HUES64 (cell line): Measurements from ENCODE around the gene LRRC8D.

ENCODE experiments used
- H3K27ac ChIP-seq: 2 replicates; pipeline ENCODE4 v1.7.0; 2013; ENCODE audit warnings: low read depth, low read length, inconsistent platforms
- H3K27me3 ChIP-seq: 2 replicates; pipeline ENCODE4 v1.6.1; 2013; ENCODE audit warnings: mild to moderate bottlenecking, low read length; ENCODE audit not compliant: insufficient read depth
- H3K36me3 ChIP-seq: 2 replicates; pipeline ENCODE4 v1.6.1; 2013; ENCODE audit warnings: mild to moderate bottlenecking, low read length; ENCODE audit not compliant: insufficient read depth
- H3K4me1 ChIP-seq: 2 replicates; pipeline ENCODE4 v1.6.1; 2013; ENCODE audit warnings: mild to moderate bottlenecking, low read length, moderate library complexity; ENCODE audit not compliant: insufficient read depth
- H3K4me3 ChIP-seq: 2 replicates; pipeline ENCODE4 v1.5.1; 2013; ENCODE audit warnings: mild to moderate bottlenecking, low read length, moderate library complexity
- H3K9ac ChIP-seq: 2 replicates; pipeline ENCODE4 v1.6.1; 2013; ENCODE audit warnings: mild to moderate bottlenecking, low read depth, low read length
- H3K9me3 ChIP-seq: 2 replicates; pipeline ENCODE4 v1.6.1; 2013; ENCODE audit warnings: low read depth, low read length; ENCODE audit not compliant: insufficient read depth
- WGBS: fragments of 150-250, 120-280 bp; methylation state at CpG from one replicate; pipeline ENCODE4 v1.1.7; 2013; ENCODE audit warnings: missing lambda C conversion rate; 5-methylcytosine and 5-hydroxymethylcytosine counted together

LRRC8D gene

DNA sequence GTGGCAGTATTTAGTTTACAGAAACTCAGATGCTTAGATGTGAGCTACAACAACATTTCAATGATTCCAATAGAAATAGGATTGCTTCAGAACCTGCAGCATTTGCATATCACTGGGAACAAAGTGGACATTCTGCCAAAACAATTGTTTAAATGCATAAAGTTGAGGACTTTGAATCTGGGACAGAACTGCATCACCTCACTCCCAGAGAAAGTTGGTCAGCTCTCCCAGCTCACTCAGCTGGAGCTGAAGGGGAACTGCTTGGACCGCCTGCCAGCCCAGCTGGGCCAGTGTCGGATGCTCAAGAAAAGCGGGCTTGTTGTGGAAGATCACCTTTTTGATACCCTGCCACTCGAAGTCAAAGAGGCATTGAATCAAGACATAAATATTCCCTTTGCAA, 114.4 kb downstream of the LRRC8D start:
- H3K4me3 ChIP-seq = no peak overlapping the region
- H3K9ac ChIP-seq = no peak overlapping the region
- H3K27me3 ChIP-seq = no peaks in the 10 kb centered on the region
- H3K4me1 ChIP-seq = peaks cover 43% of the 10 kb centered on the region
- peaks cover 47% of the 10 kb centered on the region for H3K36me3 ChIP-seq
- H3K9me3 ChIP-seq = no peaks in the 10 kb centered on the region
- H3K27ac ChIP-seq = no peak overlapping the region
- WGBS = 84% methylated on average over 4 of the region's 4 CpGs

DNA sequence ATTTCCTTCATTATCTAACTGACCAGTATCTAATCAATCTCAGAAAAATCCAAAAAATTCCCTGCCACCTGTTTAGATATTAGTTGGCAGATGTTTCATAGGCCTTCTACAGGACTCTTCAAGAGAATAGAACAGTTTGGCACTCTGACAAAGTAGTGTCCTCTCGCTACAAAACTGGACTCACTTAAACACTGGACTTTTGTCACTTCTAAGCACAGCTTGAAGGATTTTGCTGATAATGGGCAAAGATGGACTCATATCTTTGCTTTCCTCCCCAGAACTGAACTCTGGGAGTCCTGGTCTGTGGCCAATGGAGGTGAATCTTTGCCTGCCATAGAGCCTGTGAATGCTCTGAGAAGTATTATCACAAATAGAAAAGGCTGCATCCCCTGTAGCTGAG, 115.9 kb downstream of the LRRC8D start:
- Histone ChIP-seq H3K4me1 (peaks cover 37% of the 10 kb centered on the region), H3K27me3 (no peaks in the 10 kb centered on the region), H3K36me3 (peaks cover 47% of the 10 kb centered on the region), H3K27ac (no peak overlapping the region), H3K9me3 (no peaks in the 10 kb centered on the region), H3K4me3 (no peak overlapping the region), H3K9ac (no peak overlapping the region)
- 100% methylated on average over 1 of the region's 1 CpG for WGBS

DNA sequence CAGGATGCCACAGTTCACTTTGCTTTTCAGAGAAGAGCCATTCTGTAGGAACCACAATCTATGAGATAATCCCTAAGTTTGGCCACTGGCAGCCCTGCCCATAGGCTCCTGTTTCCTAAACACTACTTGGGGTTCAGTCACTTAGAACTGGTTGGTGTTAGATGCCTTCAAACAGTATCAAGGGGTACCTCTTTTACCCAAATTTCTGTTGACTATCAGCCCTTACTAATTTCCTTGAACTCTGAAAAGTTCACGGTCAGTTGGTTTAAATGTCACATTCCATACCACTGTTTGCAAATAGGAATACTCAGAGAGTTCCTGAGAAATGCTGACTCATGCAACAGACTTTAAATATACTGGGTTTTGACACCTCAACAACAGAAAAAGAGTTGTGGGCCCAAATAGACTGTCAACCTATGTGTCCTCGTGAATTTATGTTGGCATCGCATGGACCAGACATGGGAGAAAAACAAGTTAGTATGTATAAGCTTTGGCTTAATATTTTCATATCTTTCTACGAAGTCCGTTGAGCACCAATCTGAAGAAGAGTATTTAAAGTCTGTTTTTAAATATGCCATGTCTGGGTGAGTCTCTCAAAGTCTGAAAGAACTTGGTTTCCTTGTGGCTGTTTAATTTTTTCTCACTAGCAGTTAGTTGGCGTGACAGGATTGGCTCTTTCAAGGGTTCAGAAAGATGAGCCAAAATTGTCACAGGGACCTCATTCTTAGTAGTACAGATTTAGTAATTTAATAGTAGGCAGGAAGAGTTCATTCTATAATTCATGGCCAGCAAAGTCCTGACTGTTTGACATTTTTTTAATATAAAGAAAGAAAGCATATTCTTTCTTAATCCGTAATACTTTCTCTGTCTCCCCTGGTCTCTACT, 117.6 kb downstream of the LRRC8D start:
- Histone ChIP-seq H3K4me3 (no peak overlapping the region), H3K36me3 (peaks cover 37% of the 10 kb centered on the region), H3K27ac (0 out of 2 replicates have a peak overlapping the region, but pooled peaks have one; percentile 19), H3K9me3 (no peaks in the 10 kb centered on the region), H3K4me1 (peaks cover 33% of the 10 kb centered on the region), H3K27me3 (no peaks in the 10 kb centered on the region), H3K9ac (no peak overlapping the region)
- WGBS = 95% methylated on average over 7 of the region's 7 CpGs

DNA sequence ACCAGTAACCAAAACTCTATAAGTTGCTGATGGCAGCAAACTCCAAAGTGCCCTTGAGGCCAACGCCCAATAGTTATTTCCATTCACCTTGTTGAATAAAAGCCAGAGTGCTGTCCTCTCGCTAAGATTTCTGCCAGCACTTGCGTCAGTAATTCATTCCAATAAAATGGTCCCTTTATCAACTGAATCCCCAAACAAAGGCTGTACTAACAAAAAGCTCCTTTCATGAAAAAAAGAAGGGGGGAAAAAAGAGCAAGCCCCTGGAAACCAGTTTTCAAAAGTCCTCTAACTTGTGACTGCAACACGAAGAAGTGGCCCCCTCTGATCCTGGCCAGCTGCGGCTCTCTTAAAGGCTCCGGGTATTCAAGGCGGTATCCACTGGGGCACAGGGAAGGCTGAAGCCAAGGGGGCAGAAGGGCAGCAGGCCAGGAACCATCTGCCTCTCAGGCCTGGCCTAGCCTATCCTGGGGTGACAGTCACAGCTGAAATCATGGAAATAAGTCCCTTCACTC, 118.3 kb downstream of the LRRC8D start:
- Histone ChIP-seq H3K36me3 (peaks cover 30% of the 10 kb centered on the region), H3K27me3 (no peaks in the 10 kb centered on the region), H3K9ac (no peak overlapping the region), H3K9me3 (no peaks in the 10 kb centered on the region), H3K4me1 (peaks cover 40% of the 10 kb centered on the region), H3K4me3 (no peak overlapping the region), H3K27ac (peak overlapping the region; percentile 5; the same call in 1 of the 2 replicates)
- 85% methylated on average over 7 of the region's 7 CpGs for WGBS

DNA sequence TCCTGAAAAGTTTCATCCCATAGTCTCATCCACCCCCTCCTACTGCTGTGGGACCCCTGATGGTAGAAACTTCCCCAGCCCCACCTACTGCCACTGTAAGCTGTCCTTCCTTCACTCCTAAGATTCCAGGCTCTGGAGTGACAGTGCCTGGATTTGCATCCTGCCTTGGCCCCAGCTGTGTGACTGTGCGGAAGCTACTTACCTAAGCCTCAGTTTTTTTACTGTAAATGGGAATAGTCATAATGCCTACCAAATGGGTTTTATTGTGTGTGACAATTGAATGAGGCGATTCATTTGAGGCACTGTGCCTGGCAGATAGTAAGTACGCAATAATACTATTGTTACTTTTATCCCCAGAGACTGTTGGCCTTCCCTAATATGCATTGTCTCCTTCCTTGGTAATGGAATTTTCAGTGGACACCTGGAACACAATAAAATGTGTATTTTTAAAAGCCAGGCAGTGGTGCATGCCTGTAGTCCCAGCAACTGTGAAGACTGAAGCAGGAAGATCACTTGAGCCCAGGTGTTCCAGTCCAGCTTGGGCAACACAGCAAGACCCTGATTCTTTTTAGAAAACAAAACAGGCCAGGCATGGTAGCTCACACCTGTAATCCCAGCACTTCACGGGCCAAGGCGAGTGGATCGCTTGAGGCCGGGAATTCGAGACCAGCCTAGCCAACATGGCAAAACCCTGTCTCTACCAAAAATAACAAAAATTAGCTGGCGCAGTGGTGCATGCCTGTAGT, 119.0 kb downstream of the LRRC8D start:
- H3K36me3 ChIP-seq = peaks cover 22% of the 10 kb centered on the region
- no peak overlapping the region for H3K4me3 ChIP-seq
- H3K9ac ChIP-seq = no peak overlapping the region
- 92% methylated on average over 9 of the region's 9 CpGs for WGBS
- no peaks in the 10 kb centered on the region for H3K27me3 ChIP-seq
- no peak overlapping the region for H3K27ac ChIP-seq
- peaks cover 47% of the 10 kb centered on the region for H3K4me1 ChIP-seq
- no peaks in the 10 kb centered on the region for H3K9me3 ChIP-seq

DNA sequence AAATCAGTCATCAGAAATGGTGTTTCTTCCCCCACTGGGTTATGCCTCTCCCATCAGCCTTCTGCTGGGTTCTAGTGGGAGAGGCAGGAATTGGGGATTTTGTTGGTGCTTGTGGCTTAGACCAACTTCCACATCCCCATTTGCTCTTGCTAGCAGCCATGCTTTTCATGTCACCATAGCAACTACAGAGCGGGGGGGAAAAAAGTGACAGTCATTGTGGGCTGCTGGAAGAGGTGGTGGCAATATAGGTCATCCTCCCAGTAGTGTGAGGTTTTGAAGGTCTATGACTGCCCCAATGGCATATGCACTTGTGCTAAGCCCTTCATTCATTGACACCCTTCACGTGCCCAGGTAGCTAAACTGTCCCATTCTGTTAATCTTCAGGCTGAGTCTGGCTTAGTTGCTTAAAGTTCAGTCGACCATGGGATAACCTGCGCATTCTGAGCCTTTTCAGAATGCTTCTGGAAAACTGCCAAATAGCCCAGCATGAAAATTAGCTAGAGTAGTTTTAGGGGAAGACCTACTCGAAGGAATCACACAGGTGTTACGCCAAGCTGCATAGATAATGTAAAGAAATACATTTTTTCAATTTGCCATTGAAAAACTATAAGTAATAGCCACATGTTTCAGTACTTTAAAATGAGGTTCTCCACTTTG, 120.4 kb downstream of the LRRC8D start:
- no peak overlapping the region for H3K9ac ChIP-seq
- peaks cover 9% of the 10 kb centered on the region for H3K36me3 ChIP-seq
- 92% methylated on average over 5 of the region's 6 CpGs for WGBS
- no peak overlapping the region for H3K4me3 ChIP-seq
- H3K27ac ChIP-seq = no peak overlapping the region
- peaks cover 47% of the 10 kb centered on the region for H3K4me1 ChIP-seq
- H3K27me3 ChIP-seq = no peaks in the 10 kb centered on the region
- no peaks in the 10 kb centered on the region for H3K9me3 ChIP-seq

DNA sequence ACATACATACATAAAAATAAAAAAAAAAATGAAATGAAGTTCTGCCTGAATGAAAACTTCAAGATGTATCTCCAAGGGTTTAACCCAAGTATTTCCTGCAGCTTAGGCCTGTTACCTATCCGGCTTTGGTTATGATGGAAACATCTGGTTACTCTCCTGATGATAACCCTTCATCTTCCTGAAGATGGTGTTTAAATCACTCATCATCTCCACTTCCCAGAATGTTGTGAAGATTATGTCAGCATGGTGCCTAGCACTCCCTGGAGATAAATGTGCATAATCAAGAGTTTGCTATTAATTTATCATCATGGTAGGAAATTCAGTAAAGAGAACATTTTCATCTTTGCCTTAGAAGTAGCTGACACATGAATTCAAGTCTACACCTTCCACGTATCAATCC, 121.2 kb downstream of the LRRC8D start:
- Histone ChIP-seq H3K36me3 (0 out of 2 replicates have a peak, but pooled peaks cover under 1% of the 10 kb centered on the region), H3K4me3 (no peak overlapping the region), H3K27me3 (no peaks in the 10 kb centered on the region), H3K4me1 (peaks cover 50% of the 10 kb centered on the region), H3K27ac (no peak overlapping the region), H3K9ac (no peak overlapping the region), H3K9me3 (no peaks in the 10 kb centered on the region)
- WGBS = 100% methylated on average over 2 of the region's 2 CpGs

DNA sequence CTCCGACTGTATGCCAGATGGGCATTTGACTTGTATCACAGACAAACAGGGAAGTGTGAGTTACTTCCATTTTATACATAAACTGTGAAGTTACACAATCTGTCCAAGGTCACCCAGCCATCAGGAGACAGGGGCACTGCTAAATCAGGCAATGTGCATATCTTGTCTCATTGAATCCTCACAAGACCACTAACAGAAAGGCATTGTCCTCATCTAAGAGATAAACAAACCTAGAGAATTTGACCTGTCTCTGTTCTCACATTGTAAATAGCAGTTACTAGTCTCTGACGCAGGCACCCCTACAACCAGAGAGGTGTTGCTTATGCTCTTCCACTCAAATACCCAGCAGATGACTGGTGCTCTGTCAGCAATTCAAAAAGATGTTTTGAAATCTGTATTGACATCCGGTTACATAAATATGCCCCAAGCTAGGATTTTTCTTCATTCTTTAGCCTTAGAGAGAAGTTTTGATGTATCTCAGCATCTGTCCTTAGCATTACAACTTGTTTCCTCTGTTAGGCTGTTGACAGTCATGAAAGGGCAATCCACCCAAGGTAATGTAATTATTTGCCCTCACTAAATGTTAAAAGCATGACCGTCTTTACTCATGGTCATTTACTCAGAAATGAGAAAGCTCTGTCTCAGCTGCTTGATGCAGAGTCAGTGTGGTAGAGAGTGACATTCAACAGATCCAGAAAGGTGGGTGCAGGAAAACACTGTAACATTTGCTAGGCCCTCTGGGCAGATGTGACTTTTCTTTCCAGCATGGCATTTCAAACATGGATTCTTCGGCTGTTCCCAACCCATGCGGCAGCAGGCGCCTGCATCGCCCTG, 122.2 kb downstream of the LRRC8D start:
- Histone ChIP-seq H3K9ac (no peak overlapping the region), H3K9me3 (no peaks in the 10 kb centered on the region), H3K27ac (no peak overlapping the region), H3K4me3 (no peak overlapping the region), H3K27me3 (no peaks in the 10 kb centered on the region), H3K4me1 (peaks cover 45% of the 10 kb centered on the region), H3K36me3 (no peaks in the 10 kb centered on the region)
- 88% methylated on average over 8 of the region's 8 CpGs for WGBS

DNA sequence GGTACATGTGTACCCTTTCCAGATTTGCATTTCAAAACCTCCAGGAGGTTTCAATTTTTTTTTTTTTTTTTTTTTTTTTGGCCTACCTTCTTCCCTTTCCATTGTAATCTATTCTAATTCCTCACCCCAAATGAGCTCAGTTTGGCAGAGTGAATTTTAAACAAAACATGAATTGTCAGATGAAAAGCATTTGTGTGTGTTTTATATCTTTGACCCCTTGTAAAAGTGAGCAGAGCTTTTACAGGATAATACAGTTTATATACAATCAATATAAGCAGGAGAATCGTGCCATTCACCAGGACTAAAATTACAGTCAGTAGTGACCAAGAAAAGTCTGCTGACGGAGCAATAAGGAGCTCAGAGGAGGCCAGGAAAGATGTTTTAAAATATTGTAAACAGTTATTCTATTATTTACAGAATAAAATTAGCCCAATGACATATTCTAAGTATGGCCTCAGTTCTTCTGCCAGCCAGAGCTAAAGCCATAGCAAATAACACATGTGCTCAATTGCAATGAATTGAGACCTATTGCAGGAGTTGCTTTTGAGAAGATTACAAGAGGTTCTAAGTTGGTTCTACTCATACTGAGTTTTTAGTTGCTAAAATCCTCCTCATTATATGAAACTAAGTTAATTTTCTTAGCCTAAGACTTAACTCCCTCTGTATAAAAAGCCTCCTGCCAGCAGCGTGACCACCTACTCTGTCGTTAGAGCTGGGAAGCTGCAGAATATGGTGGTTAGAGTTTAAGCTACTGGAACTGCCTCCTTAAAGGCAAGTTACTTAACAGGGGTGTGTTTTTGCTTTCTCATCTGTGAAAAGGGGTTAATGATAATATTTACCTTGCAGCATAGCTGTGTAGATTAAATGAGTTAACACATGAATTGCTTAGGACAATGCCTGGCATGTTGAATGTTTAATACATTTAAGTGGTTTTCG, 123.3 kb downstream of the LRRC8D start:
- Histone ChIP-seq H3K27ac (no peak overlapping the region), H3K4me3 (no peak overlapping the region), H3K9me3 (no peaks in the 10 kb centered on the region), H3K36me3 (no peaks in the 10 kb centered on the region), H3K27me3 (no peaks in the 10 kb centered on the region), H3K4me1 (peaks cover 34% of the 10 kb centered on the region), H3K9ac (no peak overlapping the region)
- 70% methylated on average over 4 of the region's 5 CpGs for WGBS
